Neural progenitor cell (in vitro differentiated cells): ENCODE results near the gene SHC3.

Source experiments
- EZH2phosphoT487 ChIP-seq: fragments of 200-600 bp; sonication (generic); IDR thresholded peaks from 2 replicates; pipeline ENCODE4 v1.6.1; 2017; ENCODE audit warnings: antibody characterized with exemption
- TF ChIP-seq, protein P1 (sequence below): fragments of 200-600 bp; sonication (generic); IDR thresholded peaks from 2 replicates; pipeline ENCODE4 v1.5.1; 2017; ENCODE audit warnings: antibody characterized with exemption, mild to moderate bottlenecking

DNA sequence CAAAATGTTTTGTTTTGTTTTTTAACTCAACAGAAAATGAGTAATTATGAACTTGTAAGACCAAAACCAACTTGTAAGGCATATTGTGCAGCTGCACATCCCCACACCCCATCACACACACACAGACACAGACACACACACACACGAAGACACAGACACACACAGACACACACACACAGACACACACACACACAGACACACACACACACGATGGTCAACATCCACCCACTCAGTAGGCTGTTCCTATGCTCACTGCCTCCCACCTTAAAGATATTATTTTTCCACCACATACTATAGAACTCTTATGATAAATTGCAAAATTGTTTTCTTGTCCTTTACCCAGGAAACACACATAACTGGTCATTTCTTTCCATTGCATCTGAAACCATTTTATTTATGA lies 6.2 kb downstream of the SHC3 start:
- TF ChIP-seq, protein P1, sequence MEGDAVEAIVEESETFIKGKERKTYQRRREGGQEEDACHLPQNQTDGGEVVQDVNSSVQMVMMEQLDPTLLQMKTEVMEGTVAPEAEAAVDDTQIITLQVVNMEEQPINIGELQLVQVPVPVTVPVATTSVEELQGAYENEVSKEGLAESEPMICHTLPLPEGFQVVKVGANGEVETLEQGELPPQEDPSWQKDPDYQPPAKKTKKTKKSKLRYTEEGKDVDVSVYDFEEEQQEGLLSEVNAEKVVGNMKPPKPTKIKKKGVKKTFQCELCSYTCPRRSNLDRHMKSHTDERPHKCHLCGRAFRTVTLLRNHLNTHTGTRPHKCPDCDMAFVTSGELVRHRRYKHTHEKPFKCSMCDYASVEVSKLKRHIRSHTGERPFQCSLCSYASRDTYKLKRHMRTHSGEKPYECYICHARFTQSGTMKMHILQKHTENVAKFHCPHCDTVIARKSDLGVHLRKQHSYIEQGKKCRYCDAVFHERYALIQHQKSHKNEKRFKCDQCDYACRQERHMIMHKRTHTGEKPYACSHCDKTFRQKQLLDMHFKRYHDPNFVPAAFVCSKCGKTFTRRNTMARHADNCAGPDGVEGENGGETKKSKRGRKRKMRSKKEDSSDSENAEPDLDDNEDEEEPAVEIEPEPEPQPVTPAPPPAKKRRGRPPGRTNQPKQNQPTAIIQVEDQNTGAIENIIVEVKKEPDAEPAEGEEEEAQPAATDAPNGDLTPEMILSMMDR = no peak
- no peak for TF ChIP-seq EZH2phosphoT487
